Pulmonary artery endothelial cell (primary cell): ENCODE measurements around the gene COQ6. TPM values are rescaled to one million over a fixed set of nuclear protein-coding genes. Genes with fewer than 3 reads are reported as not detected.
"Not testable (repeated sequence)": the region's sequence is repeated elsewhere in the genome, so short reads cannot be mapped to it uniquely, and the experiment has no call there.

Experiments
- DNase-seq: peaks from one replicate; pipeline ENCODE4 v3.0.0-alpha.2; 2011; ENCODE audit warnings: low read depth, low spot score
- total RNA-seq: library from RNA; depleted of rRNA; stranded (reverse); fragments of >200 nt; gene quantifications from 2 replicates; pipeline ENCODE4 v1.2.3, GENCODE V29; 2014

Gene COQ6
- 15.7 and 17.5 TPM in 2 replicates for total RNA-seq

GRCh38 chr14:73949752-73950734 is at the start of gene COQ6, which contains the start of gene FAM161B:
TSS of gene COQ6 (plus strand) at chr14:73950302. CDS start at chr14:73950333, 31 bp downstream.
TSS of gene FAM161B (minus strand) at chr14:73950094. CDS start at chr14:73950026, 68 bp downstream.
- peak; percentile 87 for DNase-seq

DNA sequence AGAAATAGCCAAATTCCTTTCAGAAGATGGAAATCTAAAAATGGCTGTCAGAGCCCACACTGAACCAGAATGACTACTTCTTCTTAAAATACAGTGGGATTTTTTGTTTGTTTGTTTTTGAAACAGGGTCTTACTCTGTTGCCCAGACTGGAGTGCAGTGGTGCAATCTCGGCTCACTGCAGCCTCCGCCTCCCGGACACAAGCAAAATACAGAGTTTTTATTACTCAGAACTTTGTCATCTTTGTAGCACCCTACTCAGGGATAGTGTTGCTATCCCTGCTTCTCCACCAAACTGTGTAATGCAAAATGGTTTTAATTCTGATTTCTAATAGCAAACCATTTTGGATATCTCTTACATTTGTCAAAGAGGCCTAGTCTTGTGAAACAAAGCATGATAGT is 47.1 kb upstream of the COQ6 start:
- no peak for DNase-seq

- DNase-seq, result no peak
These were observed 40.4 kb upstream of the COQ6 start for GRCh38 chr14:73909681-73910080.

GRCh38 chr14:73913256-73913655 is 36.8 kb upstream of the COQ6 start:
- DNase-seq, result no peak

GRCh38 chr14:73916324-73916723 is 33.8 kb upstream of the COQ6 start:
- no peak for DNase-seq

GRCh38 chr14:73919457-73919856 is 30.6 kb upstream of the COQ6 start:
- DNase-seq, result not testable (repeated sequence)

GRCh38 chr14:73924337-73924736 is 25.8 kb upstream of the COQ6 start:
- no peak for DNase-seq

GRCh38 chr14:73935666-73936065 is 14.4 kb upstream of the COQ6 start:
- DNase-seq, result no peak

GRCh38 chr14:73936548-73936947 is 13.6 kb upstream of the COQ6 start:
- no peak for DNase-seq

DNA sequence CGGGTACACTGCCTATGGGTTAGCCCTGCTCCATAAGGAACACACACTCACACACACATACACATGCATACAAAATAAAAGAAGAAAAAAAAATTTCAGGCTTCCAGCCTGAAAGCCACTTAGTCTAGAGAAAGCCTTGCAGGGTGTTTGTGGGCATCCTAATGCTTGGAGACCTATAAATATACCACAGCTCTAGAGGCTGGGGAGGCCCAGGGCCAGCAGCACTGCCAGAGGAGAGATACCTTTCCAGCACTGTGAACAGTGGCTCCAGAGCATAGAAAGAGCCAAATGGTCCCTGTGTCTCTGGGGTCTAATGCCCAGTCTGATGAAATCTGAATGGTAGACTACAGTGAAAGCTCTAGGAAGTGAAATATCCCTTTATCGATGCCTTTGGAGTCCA is 13.1 kb upstream of the COQ6 start:
- DNase-seq, result no peak

- DNase-seq, result no peak
These were observed 7.9 kb upstream of the COQ6 start for GRCh38 chr14:73942180-73942579.

DNA sequence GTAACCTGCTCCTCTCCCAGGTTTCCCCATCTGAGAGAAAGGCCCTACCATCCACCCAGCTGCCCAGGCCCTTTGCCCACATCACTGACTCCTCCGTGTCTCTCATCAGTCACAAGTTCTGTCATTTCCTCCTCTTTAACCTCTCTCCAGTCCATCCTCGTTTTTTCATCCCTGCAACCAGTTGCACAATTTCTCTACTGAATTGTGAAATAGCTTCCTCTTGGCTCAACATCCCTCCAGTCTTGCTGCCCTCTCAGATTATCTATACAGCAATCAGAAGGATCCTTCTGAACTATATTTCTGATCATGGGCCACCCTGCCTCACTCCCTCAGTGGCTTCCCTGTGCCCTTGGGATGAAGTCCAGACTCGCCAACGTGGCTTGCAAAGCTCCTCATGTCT is 7.0 kb upstream of the COQ6 start:
- DNase-seq, result no peak

GRCh38 chr14:73944432-73945158 is 5.5 kb upstream of the COQ6 start:
- DNase-seq, result no peak

DNA sequence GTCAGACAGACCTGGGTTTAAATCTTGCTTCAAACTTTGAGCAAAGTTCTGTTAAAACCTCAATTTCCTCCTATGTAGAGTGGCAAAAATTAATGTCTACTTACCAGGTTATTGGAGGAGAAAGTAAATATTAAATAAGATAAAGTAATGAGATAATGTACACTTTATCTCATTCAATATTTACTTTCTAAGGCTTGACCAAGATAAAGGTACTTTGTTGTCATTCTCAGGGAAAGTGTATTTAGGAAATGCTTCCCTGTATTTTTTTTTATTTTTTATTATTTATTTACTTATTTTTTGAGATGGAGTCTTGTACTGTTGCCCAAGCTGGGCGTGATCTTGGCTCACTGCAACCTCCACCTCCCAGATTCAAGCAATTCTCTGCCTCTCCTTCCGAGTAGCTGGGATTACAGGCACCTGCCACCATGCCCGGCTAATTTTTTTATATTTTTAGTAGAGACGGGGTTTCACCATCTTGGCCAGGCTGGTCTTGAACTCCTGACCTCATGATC is 4.9 kb upstream of the COQ6 start:
- no peak for DNase-seq

GRCh38 chr14:73953731-73954130 is 3.6 kb downstream of the COQ6 start:
- no peak for DNase-seq

- no peak for DNase-seq
These were observed 5.6 kb downstream of the COQ6 start for GRCh38 chr14:73955674-73956073.

GRCh38 chr14:73958591-73958990 is 8.5 kb downstream of the COQ6 start:
- DNase-seq, result no peak

GRCh38 chr14:73961192-73961591 is 11.1 kb downstream of the COQ6 start:
- no peak for DNase-seq

- no peak for DNase-seq
These were observed 15.1 kb downstream of the COQ6 start for GRCh38 chr14:73965216-73965615.

GRCh38 chr14:73968885-73969284 is 18.8 kb downstream of the COQ6 start:
- DNase-seq, result no peak

DNA sequence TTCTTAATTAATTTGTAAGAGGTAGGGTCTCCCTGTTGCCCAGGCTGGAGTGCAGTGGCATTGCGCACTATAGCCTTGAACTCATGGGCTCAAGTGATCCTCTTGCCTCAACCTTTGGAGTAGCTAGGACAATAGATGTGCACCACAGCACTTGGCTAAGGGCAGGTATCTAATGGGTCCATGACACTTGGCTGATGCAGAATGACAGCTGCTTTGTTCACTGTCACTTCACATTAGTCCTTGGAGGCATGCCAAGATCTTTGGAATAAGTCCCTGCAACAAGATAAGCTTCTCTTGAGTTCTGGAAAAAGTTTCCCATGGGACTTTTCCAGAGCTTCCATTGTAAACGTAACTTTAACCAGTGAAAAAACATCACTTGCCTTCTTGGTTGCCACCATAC is 23.4 kb downstream of the COQ6 start:
- DNase-seq, result no peak

GRCh38 chr14:73976125-73976524 is 26.0 kb downstream of the COQ6 start:
- DNase-seq, result no peak
